ENCODE results near the gene DTNB.

The DTNB gene

DNA sequence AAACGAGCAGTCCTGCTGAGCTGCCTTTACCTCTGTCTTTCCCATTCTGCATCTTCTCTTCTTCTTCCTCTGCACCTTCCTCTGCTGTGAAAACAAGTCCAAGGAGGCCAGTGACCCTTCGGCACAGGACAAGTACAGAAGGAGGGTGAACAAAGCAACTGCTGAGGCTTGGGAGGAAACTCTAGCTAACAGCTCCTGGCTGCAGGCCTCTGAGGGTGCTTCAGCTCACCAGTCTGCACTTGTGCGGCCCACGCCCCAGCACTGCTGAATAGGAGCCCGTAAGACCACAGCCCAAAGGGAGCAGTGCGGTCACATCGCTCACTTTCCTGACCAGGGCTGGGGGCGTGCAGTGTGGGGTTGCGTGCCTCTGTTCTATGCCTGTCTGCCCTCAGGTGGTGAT is 289.6 kb downstream of the DTNB start:
- H3K4me3 ChIP-seq (ENCODE audit: low read length) = no peak overlapping the region
- TF ChIP-seq, protein P1, sequence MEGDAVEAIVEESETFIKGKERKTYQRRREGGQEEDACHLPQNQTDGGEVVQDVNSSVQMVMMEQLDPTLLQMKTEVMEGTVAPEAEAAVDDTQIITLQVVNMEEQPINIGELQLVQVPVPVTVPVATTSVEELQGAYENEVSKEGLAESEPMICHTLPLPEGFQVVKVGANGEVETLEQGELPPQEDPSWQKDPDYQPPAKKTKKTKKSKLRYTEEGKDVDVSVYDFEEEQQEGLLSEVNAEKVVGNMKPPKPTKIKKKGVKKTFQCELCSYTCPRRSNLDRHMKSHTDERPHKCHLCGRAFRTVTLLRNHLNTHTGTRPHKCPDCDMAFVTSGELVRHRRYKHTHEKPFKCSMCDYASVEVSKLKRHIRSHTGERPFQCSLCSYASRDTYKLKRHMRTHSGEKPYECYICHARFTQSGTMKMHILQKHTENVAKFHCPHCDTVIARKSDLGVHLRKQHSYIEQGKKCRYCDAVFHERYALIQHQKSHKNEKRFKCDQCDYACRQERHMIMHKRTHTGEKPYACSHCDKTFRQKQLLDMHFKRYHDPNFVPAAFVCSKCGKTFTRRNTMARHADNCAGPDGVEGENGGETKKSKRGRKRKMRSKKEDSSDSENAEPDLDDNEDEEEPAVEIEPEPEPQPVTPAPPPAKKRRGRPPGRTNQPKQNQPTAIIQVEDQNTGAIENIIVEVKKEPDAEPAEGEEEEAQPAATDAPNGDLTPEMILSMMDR (IDR thresholded peaks at IDR 0.05; ENCODE audit: insufficient read depth, low read depth, low read length, missing control alignments) = no peak
- DNase-seq (ENCODE audit: low read depth) = no peak

DNA sequence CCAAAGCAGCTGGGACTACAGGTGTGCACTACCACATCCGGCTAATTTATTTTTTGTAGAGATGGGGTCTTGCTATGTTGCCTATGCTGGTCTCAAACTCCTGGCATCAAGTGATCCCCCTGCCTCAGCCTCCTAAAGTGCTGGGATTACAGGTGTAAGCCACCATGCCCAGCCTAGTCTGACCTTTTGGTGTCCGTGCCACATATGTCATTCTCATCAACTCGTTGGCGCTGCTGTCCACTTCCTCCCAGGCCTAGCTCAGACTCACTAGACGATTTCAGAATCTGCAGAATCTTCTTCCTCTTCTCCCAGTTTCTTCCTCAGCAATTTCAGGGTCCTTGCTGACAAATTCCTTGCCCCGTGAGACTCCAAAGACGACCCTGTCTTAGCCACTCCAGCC is 291.9 kb downstream of the DTNB start:
- no peak for DNase-seq (ENCODE audit: low read depth)
- TF ChIP-seq, protein P1 (IDR thresholded peaks at IDR 0.05; ENCODE audit: insufficient read depth, low read depth, low read length, missing control alignments) = no peak
- H3K4me3 ChIP-seq (ENCODE audit: low read length) = no peak overlapping the region

GRCh38 chr2:25380586-25381375 is 292.6 kb downstream of the DTNB start:
- no peak for DNase-seq (ENCODE audit: low read depth)
- H3K4me3 ChIP-seq (ENCODE audit: low read length) = no peak overlapping the region
- TF ChIP-seq, protein P1 (IDR thresholded peaks at IDR 0.05; ENCODE audit: insufficient read depth, low read depth, low read length, missing control alignments) = no peak

DNA sequence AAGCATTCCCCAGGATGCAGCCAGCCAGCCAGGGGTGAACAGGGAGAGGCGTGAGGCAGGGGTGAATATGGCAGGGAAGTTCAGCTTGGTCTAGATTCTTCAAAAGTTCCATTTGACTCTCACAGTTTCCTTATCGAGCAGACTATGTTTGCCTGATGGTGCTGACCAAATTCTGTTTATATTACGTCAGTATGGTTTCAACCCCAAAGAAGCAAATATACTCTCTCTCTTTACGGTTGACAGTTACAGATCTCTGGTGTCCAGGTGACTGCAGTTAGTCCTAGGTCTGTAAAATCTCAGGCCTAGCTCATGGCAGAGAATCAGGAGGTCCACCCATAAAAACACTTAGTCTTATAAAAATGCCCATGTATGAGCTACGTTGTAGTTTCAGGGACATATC is 293.4 kb downstream of the DTNB start:
- TF ChIP-seq, protein P1 (IDR thresholded peaks at IDR 0.05; ENCODE audit: insufficient read depth, low read depth, low read length, missing control alignments) = no peak
- no peak for DNase-seq (ENCODE audit: low read depth)
- H3K4me3 ChIP-seq (ENCODE audit: low read length) = no peak overlapping the region

GRCh38 chr2:25379535-25379934 is 293.8 kb downstream of the DTNB start:
- no peak for DNase-seq (ENCODE audit: low read depth)
- H3K4me3 ChIP-seq (ENCODE audit: low read length) = no peak overlapping the region
- TF ChIP-seq, protein P1 (IDR thresholded peaks at IDR 0.05; ENCODE audit: insufficient read depth, low read depth, low read length, missing control alignments) = no peak

GRCh38 chr2:25378731-25379490 is 294.5 kb downstream of the DTNB start:
- TF ChIP-seq, protein P1 (IDR thresholded peaks at IDR 0.05; ENCODE audit: insufficient read depth, low read depth, low read length, missing control alignments) = no peak
- H3K4me3 ChIP-seq (ENCODE audit: low read length) = no peak overlapping the region
- peak; percentile 54 for DNase-seq (ENCODE audit: low read depth)

All from epithelial cell of esophagus (primary cell).